ENCODE results near the gene NPFFR1.

- TF ChIP-seq CTCF (IDR thresholded peaks at IDR 0.05) (no peak), POLR2A (IDR thresholded peaks at IDR 0.05) (no peak)
Measured at GRCh38 chr10:70303730-70304129, 19.9 kb upstream of the NPFFR1 start.

All from esophagus squamous epithelium (tissue), 4 donors.